Muscle of leg (tissue), 11 donors: ENCODE measurements around the gene SRPK3. TPM values are rescaled to one million over a fixed set of nuclear protein-coding genes. Genes with fewer than 3 reads are reported as not detected.
A peak's percentile ranks its signal among the peaks of the same experiment; 100 is the strongest.

Source experiments
- DNase-seq: peaks from one replicate; pipeline ENCODE4 v3.0.0; 2013
- H3K27ac ChIP-seq: one replicate; pipeline ENCODE4 v1.5.1; 2013; ENCODE audit warnings: mild to moderate bottlenecking, low read length, control low read depth
- H3K27me3 ChIP-seq: one replicate; pipeline ENCODE4 v1.6.1; 2013; ENCODE audit warnings: low read length; ENCODE audit not compliant: control insufficient read depth, insufficient read depth
- H3K36me3 ChIP-seq: one replicate; pipeline ENCODE4 v1.6.1; 2013; ENCODE audit warnings: low read length; ENCODE audit not compliant: control insufficient read depth, insufficient read depth
- H3K4me1 ChIP-seq: one replicate; pipeline ENCODE4 v1.6.1; 2013; ENCODE audit warnings: low read length; ENCODE audit not compliant: control insufficient read depth, insufficient read depth
- H3K4me3 ChIP-seq: one replicate; pipeline ENCODE4 v1.5.1; 2013; ENCODE audit warnings: low read length, control low read depth
- H3K9me3 ChIP-seq: replicated peaks from 2 replicates; pipeline ENCODE4 v1.6.1; 2013; ENCODE audit warnings: low read depth, low read length; ENCODE audit not compliant: control insufficient read depth
- WGBS: methylation state at CpG from one replicate; pipeline ENCODE4 v1.1.5; 2013; ENCODE audit warnings: missing lambda C conversion rate; ENCODE audit not compliant: insufficient coverage; 5-methylcytosine and 5-hydroxymethylcytosine counted together
- polyA plus RNA-seq, 8 donors: library from polyadenylated mRNA; unstranded; fragments of 120-200 nt; gene quantifications; one replicate each; pipeline versions ENCODE4 v1.2.1 to v1.2.3, GENCODE V29; 2013; ENCODE audit warnings: inconsistent platforms in 1 of 8, low replicate concordance in 1 of 8; ENCODE audit not compliant: insufficient read length in 8 of 8, insufficient read depth in 1 of 8
- total RNA-seq: library from RNA; stranded (reverse); fragments of 120-200 nt; gene quantifications from one replicate; pipeline ENCODE4 v1.2.4, GENCODE V29; 2013

Gene SRPK3
- total and polyA plus RNA-seq, 9 donors, result 145 to 273 (median 218) TPM

DNA sequence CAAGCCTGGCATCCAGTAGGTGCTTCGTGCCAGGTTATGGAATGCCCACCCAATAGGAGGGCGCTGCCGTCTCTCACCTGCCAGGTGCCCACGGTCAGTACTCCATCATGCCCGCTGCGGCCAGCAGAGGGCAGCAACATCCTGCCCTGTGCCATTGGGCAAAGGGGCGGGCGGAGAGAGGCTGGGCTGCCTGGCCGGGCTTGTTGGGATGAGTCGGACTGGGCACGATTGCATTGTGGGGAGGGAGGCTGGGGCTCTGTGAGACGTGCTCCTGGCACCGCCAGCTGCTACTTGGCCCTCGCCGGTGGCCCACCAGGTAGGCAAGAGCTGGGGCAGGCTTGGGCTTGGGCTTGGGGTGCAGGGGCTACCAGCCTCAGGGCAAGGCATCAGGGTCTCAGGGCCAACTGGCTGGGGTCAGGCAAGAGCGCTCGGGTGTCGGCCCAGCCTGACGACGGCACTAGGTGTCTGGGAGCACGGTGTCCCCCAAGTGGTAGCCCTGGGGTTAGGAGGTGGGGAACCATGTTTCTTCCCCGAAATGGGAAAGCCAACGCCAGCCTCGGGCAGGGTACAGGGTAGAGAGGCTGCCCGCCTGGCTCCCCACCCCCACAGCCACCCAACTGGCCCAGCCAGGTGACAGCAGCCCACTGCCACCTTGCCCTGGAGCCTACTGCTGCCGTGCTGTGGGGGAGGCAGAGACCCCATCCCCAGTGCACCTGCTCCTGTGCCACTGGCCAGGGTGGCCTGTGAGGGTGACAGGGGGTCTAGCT, 16.7 kb upstream of the SRPK3 start, which contains the start of gene PLXNB3:
Gene PLXNB3, plus strand, starts transcription at position 261 of the 767 bp plus-strand sequence. CDS start 1,287 bp downstream, outside the sequence.
- WGBS, result 28% methylated on average over 18 of the region's 26 CpGs

DNA sequence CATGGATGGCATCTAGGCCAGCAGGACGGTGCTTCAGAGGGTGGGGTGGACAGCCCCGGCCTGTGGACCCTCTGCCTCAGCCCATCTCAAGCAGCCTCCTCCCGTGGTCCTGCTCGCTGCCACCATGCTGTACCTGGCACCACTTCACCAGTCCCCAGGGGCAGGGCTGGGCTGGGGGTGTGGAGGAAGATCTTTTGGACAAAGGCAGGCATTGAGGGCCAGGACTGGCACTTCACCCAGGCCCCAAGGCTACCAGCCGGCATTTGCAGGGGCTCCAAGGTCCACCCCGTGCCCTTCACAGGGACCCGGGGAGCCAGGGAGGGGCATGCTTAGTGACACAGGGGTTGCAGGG, 16.1 kb upstream of the SRPK3 start:
- 89% methylated on average over 5 of the region's 7 CpGs for WGBS
- no peak overlapping the region for H3K4me3 ChIP-seq
- no peak overlapping the region for H3K27ac ChIP-seq
- H3K27me3 ChIP-seq, result peaks cover 2% of the 10 kb centered on the region
- no peaks in the 10 kb centered on the region for H3K9me3 ChIP-seq
- H3K4me1 ChIP-seq, result peaks cover 14% of the 10 kb centered on the region
- no peak for DNase-seq
- H3K36me3 ChIP-seq, result no peaks in the 10 kb centered on the region

More for the DNA sequence above, 16.7 kb upstream of the SRPK3 start, which contains the start of gene PLXNB3:
- Histone ChIP-seq H3K4me3 (no peak within 1 kb of the TSS), H3K36me3 (no peaks in the 10 kb centered on the region), H3K4me1 (peaks cover 14% of the 10 kb centered on the region), H3K27ac (no peak within 1 kb of the TSS), H3K27me3 (peaks cover 2% of the 10 kb centered on the region), H3K9me3 (no peaks in the 10 kb centered on the region)
- peak; percentile 60 for DNase-seq

DNA sequence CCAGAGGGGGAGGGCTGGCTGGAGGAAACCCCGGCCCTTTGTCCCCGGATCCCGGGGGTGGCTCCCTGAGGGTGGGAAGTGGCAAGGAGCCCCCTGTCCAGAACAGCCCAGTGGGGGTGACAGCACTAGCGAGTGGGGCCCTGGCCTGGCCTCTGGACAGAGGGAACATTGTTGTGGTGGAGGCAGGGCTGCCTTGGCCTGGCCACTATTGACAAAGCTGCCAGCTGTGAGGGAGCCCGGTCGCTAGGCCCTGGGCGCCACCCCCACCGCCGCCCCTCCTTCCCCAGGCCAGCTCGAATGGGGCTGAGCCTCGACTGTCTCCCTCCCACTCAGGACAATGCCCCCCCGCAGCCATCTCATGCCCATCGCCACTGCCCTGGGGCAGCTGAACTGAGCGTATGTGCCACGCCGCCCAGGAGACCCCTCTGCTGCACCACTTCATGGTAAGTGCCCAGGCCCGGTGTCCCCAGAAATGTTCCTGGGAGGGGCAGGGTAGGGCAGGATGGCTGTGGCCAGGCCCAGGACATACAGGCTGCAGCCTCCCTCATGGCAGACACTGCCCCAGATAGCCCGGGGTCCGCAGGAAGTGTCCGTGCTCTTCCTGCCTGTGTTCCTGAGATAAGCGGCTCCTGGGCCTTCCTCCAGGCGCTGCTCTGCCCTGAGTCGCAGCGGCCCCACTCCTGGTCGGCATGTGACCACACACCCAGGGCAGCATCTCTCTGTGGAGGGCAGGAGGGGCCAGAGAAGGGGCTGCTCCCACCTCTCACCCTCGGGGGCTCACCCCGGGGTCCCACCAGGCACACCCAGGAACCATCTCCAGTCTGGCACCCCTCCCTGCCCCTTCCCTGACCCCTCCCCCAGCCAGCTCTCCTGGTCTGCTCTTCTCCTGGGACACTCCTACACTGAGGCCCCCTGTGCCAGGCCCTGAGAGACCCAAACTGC, 15.4 kb upstream of the SRPK3 start:
- Histone ChIP-seq H3K27ac (no peak overlapping the region), H3K4me3 (no peak overlapping the region), H3K27me3 (peaks cover 2% of the 10 kb centered on the region), H3K9me3 (no peaks in the 10 kb centered on the region), H3K4me1 (peaks cover 14% of the 10 kb centered on the region), H3K36me3 (no peaks in the 10 kb centered on the region)
- no peak for DNase-seq
- WGBS, result 86% methylated on average over 20 of the region's 27 CpGs

DNA sequence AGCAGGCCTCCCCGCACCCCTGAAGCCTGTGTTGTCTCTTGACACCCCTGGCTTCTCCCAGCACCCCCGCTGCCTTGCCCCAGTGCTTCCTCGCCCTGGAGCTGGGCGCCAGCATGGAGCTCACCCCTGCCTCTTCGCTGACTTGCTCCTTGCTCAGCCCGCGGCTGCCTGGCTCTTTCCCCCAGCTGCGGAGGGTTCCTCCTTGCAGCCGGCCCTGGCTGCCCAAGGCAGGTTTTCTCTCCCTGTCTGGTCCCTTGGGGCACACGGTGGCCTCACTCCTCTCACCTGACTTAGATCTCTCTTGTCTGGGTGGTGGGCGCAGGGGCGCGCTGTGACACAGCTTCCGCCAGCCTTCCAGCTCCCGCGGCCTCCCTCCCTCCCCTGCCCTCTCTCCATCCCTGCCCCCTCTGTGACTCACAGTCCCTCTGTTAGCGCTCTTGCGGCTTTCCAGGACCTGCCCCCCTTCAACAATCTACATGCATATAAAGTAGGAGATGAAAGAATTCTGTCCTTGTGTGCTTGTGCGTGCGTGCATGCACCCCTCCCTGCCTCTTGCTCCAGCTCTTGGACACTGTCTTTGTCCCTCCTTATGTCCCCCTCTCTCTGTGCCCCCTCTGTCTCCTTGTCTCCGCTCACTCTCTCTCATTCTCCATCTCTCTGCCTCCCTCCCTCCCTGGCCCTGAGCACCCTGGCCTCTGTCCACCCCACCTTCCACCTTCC, 14.6 kb upstream of the SRPK3 start:
- Histone ChIP-seq H3K36me3 (no peaks in the 10 kb centered on the region), H3K4me1 (peaks cover 14% of the 10 kb centered on the region), H3K9me3 (no peaks in the 10 kb centered on the region), H3K27ac (no peak overlapping the region), H3K27me3 (peaks cover 2% of the 10 kb centered on the region), H3K4me3 (no peak overlapping the region)
- 62% methylated on average over 16 of the region's 21 CpGs for WGBS
- DNase-seq, result peak; percentile 30

DNA sequence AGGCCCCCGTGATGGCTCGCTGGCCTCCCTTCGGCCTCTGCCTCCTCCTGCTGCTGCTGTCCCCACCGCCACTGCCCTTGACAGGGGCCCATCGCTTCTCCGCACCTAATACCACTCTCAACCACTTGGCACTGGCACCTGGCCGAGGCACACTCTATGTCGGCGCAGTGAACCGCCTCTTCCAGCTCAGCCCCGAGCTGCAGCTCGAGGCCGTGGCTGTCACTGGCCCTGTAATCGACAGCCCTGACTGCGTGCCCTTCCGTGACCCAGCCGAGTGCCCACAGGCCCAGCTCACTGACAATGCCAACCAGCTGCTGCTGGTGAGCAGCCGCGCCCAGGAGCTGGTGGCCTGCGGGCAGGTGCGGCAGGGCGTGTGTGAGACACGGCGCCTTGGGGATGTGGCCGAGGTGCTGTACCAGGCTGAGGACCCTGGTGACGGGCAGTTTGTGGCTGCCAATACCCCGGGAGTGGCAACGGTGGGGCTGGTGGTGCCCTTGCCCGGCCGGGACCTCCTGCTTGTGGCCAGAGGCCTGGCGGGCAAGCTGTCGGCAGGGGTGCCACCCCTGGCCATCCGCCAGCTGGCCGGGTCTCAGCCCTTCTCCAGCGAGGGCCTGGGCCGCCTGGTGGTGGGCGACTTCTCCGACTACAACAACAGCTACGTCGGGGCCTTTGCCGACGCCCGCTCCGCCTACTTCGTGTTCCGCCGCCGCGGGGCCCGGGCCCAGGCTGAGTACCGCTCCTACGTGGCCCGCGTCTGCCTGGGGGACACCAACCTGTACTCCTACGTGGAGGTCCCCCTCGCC, 13.8 kb upstream of the SRPK3 start:
- Histone ChIP-seq H3K27me3 (peaks cover 2% of the 10 kb centered on the region), H3K27ac (no peak overlapping the region), H3K36me3 (no peaks in the 10 kb centered on the region), H3K4me1 (peaks cover 14% of the 10 kb centered on the region), H3K9me3 (no peaks in the 10 kb centered on the region), H3K4me3 (no peak overlapping the region)
- WGBS, result 79% methylated on average over 56 of the region's 56 CpGs
- peak; percentile 2 for DNase-seq

DNA sequence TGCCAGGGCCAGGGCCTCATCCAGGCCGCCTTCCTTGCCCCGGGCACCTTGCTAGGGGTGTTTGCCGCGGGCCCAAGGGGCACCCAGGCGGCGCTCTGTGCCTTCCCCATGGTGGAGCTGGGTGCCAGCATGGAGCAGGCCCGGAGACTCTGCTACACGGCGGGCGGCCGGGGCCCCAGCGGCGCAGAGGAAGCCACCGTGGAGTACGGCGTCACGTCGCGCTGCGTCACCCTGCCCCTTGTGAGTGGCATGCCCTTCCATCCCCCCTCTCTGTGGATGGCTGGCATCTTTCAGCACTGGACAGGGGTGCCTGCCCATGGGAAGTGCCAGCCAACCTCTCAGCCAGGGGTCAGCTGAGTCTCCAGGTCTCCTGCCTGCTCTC, 13.2 kb upstream of the SRPK3 start:
- no peak for DNase-seq

DNA sequence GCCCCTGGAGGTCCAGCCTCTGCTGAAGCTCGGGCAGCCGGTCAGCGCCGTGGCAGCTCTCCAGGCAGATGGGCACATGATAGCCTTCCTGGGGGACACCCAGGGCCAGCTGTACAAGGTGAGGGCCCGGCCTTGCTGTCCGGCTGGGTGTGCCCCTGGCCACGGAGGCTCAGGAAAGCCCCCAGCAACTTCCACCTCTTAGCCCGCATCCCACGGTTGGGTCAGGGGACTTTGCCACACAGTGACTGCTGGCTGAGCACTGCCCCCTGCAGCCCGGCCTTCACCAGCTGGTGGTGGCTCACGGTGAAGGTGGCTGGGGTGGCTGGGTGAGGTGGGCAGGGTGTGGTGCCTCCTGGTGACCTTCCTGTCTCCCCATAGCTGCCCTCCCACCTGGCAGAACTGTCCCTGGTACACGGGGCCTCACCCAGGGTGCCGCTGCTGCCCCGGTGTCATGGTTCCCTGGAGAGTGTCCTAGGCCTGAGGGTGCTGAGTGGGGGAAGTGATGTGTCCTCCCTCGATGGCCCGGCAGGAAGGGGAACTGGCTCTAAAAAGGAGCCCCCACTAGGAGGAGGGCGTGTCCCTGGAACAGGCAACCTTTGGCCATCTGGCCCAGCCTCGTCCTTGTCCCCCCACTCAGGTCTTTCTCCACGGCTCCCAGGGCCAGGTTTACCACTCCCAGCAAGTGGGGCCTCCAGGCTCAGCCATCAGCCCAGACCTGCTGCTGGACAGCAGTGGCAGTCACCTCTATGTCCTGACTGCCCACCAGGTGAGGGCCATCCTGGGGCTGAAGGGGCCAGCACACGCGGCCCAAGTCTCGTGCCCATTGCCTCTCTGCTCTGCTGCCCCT, 12.3 kb upstream of the SRPK3 start:
- Histone ChIP-seq H3K4me1 (peaks cover 14% of the 10 kb centered on the region), H3K36me3 (no peaks in the 10 kb centered on the region), H3K27me3 (peaks cover 2% of the 10 kb centered on the region), H3K27ac (no peak overlapping the region), H3K4me3 (no peak overlapping the region), H3K9me3 (no peaks in the 10 kb centered on the region)
- DNase-seq, result no peak
- WGBS, result 77% methylated on average over 18 of the region's 22 CpGs

More for the DNA sequence above, 13.2 kb upstream of the SRPK3 start:
- Histone ChIP-seq H3K27me3 (peaks cover 2% of the 10 kb centered on the region), H3K9me3 (no peaks in the 10 kb centered on the region), H3K36me3 (no peaks in the 10 kb centered on the region), H3K4me1 (peaks cover 14% of the 10 kb centered on the region), H3K4me3 (no peak overlapping the region), H3K27ac (no peak overlapping the region)
- 91% methylated on average over 20 of the region's 20 CpGs for WGBS

DNA sequence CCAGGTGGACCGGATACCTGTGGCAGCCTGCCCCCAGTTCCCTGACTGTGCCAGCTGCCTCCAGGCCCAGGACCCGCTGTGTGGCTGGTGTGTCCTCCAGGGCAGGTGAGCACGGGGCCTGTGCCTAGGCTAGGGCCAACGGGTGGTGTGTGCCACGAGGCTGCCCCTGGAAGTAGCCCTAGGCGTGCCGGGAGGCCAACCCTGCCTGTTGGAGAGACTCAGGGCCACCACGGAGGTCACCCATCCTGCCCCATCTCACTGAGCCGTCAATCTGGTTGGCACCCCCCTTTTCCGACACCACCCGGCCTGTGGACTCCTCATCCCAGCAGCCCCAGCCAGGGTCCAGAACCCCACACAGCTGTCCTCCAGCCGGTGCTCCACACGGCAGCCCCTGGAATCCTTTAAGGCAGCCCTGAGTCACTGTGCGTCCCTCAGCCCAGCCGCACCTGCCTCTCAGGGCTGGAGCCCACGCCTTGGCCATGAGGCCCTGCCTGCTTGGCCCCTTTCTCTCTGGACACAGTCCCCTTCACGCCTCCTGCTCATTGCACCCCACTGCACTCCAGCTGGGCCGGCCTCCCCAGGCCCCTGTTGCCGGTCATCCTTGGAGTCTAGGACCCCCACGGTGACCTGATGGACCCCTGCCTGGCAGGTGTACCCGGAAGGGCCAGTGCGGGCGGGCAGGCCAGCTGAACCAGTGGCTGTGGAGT, 11.5 kb upstream of the SRPK3 start:
- Histone ChIP-seq H3K27ac (no peak overlapping the region), H3K27me3 (no peaks in the 10 kb centered on the region), H3K9me3 (no peaks in the 10 kb centered on the region), H3K4me1 (peaks cover 9% of the 10 kb centered on the region), H3K4me3 (no peak overlapping the region), H3K36me3 (no peaks in the 10 kb centered on the region)
- WGBS, result 84% methylated on average over 23 of the region's 23 CpGs
- no peak for DNase-seq
